Measurements from ENCODE around the gene GRM7. TPM values are rescaled to one million over a fixed set of nuclear protein-coding genes. Genes with fewer than 3 reads are reported as not detected.

GRM7 gene
- total and polyA plus RNA-seq, 2 experiments from 2014 or later, result 0.40 TPM; not detected in 1

DNA sequence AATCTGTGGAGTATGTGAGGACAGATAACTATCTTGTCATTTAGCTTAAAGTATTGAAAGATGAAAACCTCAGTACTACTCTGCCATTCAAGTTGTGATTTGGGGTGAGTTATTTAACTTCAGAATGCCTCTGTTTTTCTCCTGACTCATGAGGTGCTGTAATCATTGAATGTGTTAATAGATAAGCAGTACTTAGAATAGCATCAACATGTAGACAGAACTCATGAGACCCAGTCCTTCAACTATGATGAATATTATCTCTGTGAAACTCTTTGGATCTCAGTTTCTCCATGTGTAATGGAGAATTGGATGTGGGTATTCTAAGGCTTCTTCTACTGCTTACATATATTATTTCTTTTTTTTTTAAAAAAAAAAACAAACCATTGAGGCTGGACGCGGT lies 431.4 kb downstream of the GRM7 start:
- H3K4me3 Mint-ChIP-seq, result no peak overlapping the region
- Histone ChIP-seq H3K9me2 (ENCODE audit: insufficient read depth) (no peaks in the 10 kb centered on the region), H3K79me2 (replicated peaks; ENCODE audit: insufficient read depth) (no peaks in the 10 kb centered on the region), H2AFZ (no peak overlapping the region), H3K4me1 (ENCODE audit: insufficient read depth) (no peaks in the 10 kb centered on the region), H3K4me3 (no peak overlapping the region), H4K20me1 (replicated peaks; ENCODE audit: insufficient read depth) (no peaks in the 10 kb centered on the region), H3K4me2 (no peak overlapping the region), H3K36me3 (ENCODE audit: insufficient read depth) (no peaks in the 10 kb centered on the region), H3K27ac (ENCODE audit: low read depth) (no peak overlapping the region), H3F3A (replicated peaks; ENCODE audit: low read depth) (no peaks in the 10 kb centered on the region), H3K27me3 (ENCODE audit: insufficient read depth) (no peaks in the 10 kb centered on the region)
- H3K27ac Mint-ChIP-seq, result no peak overlapping the region
- H3K27me3 Mint-ChIP-seq (ENCODE audit: insufficient read depth, low read depth, poor library complexity), result no peaks in the 10 kb centered on the region
- ATAC-seq (no peak), DNase-seq (ENCODE audit: low spot score) (no peak)
- H3K36me3 Mint-ChIP-seq (ENCODE audit: low read depth), result no peaks in the 10 kb centered on the region; the same call in 2 of the 3 replicates
- H3K9me3 Mint-ChIP-seq, result peaks cover 63% of the 10 kb centered on the region
- no peaks in the 10 kb centered on the region for H3K4me1 Mint-ChIP-seq
- TF ChIP-seq CTCF (conservative IDR thresholded peaks at IDR 0.05; ENCODE audit: low read depth in 2 of 2) (no peak), JUNB (IDR thresholded peaks at IDR 0.05; ENCODE audit: unreplicated experiment) (no peak), CREB1 (CRISPR knock-in tag; IDR thresholded peaks at IDR 0.05; ENCODE audit: low read depth) (no peak)

GRCh38 chr3:7293286-7293685 lies 432.4 kb downstream of the GRM7 start:
- Histone ChIP-seq H3K36me3 (ENCODE audit: insufficient read depth) (no peaks in the 10 kb centered on the region), H3K4me3 (no peak overlapping the region), H3F3A (replicated peaks; ENCODE audit: low read depth) (no peaks in the 10 kb centered on the region), H4K20me1 (replicated peaks; ENCODE audit: insufficient read depth) (no peaks in the 10 kb centered on the region), H3K4me2 (no peak overlapping the region), H3K27me3 (ENCODE audit: insufficient read depth) (no peaks in the 10 kb centered on the region), H3K27ac (ENCODE audit: low read depth) (no peak overlapping the region), H2AFZ (0 out of 2 replicates have a peak overlapping the region, but pooled peaks have one; percentile 1), H3K79me2 (replicated peaks; ENCODE audit: insufficient read depth) (no peaks in the 10 kb centered on the region), H3K9me2 (ENCODE audit: insufficient read depth) (no peaks in the 10 kb centered on the region), H3K4me1 (ENCODE audit: insufficient read depth) (no peaks in the 10 kb centered on the region)
- no peaks in the 10 kb centered on the region for H3K4me1 Mint-ChIP-seq
- H3K9me3 Mint-ChIP-seq, result peaks cover 67% of the 10 kb centered on the region
- no peaks in the 10 kb centered on the region for H3K27me3 Mint-ChIP-seq (ENCODE audit: insufficient read depth, low read depth, poor library complexity)
- H3K27ac Mint-ChIP-seq, result no peak overlapping the region
- H3K4me3 Mint-ChIP-seq, result no peak overlapping the region
- no peak for DNase-seq (ENCODE audit: low spot score)
- ATAC-seq, result no peak
- H3K36me3 Mint-ChIP-seq (ENCODE audit: low read depth), result no peaks in the 10 kb centered on the region; the same call in 2 of the 3 replicates
- TF ChIP-seq, protein P1, sequence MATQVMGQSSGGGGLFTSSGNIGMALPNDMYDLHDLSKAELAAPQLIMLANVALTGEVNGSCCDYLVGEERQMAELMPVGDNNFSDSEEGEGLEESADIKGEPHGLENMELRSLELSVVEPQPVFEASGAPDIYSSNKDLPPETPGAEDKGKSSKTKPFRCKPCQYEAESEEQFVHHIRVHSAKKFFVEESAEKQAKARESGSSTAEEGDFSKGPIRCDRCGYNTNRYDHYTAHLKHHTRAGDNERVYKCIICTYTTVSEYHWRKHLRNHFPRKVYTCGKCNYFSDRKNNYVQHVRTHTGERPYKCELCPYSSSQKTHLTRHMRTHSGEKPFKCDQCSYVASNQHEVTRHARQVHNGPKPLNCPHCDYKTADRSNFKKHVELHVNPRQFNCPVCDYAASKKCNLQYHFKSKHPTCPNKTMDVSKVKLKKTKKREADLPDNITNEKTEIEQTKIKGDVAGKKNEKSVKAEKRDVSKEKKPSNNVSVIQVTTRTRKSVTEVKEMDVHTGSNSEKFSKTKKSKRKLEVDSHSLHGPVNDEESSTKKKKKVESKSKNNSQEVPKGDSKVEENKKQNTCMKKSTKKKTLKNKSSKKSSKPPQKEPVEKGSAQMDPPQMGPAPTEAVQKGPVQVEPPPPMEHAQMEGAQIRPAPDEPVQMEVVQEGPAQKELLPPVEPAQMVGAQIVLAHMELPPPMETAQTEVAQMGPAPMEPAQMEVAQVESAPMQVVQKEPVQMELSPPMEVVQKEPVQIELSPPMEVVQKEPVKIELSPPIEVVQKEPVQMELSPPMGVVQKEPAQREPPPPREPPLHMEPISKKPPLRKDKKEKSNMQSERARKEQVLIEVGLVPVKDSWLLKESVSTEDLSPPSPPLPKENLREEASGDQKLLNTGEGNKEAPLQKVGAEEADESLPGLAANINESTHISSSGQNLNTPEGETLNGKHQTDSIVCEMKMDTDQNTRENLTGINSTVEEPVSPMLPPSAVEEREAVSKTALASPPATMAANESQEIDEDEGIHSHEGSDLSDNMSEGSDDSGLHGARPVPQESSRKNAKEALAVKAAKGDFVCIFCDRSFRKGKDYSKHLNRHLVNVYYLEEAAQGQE (IDR thresholded peaks at IDR 0.05; ENCODE audit: unreplicated experiment), result no peak
- TF ChIP-seq CREB1 (CRISPR knock-in tag; IDR thresholded peaks at IDR 0.05; ENCODE audit: low read depth), result no peak
- TF ChIP-seq EZH2phosphoT487 (IDR thresholded peaks at IDR 0.05; ENCODE audit: unreplicated experiment), result no peak
- TF ChIP-seq ZNF331 (CRISPR knock-in tag; IDR thresholded peaks at IDR 0.05; ENCODE audit: low read depth), result no peak
- no peak for TF ChIP-seq JUNB (IDR thresholded peaks at IDR 0.05; ENCODE audit: unreplicated experiment)
- TF ChIP-seq STAT1 (IDR thresholded peaks at IDR 0.05; ENCODE audit: unreplicated experiment), result no peak
- TF ChIP-seq ZNF462 (CRISPR knock-in tag; IDR thresholded peaks at IDR 0.05), result no peak
- no peak for TF ChIP-seq NANOG (IDR thresholded peaks at IDR 0.05; ENCODE audit: borderline replicate concordance)
